GM18519 (cell line): Measurements from ENCODE around the gene LONP2.
"Not testable (repeated sequence)": the region's sequence is repeated elsewhere in the genome, so short reads cannot be mapped to it uniquely, and the experiment has no call there.

ENCODE experiments used
- ATAC-seq: cut with Tn5 transposase; IDR thresholded peaks from one replicate; pipeline ENCODE4 v1.9.1; 2021; ENCODE audit warnings: mild to moderate bottlenecking, moderate library complexity; ENCODE audit not compliant: unreplicated experiment, low FRiP score

LONP2 gene

GRCh38 chr16:48287239-48287638 lies 43.1 kb downstream of the LONP2 start:
- no peak for ATAC-seq

DNA sequence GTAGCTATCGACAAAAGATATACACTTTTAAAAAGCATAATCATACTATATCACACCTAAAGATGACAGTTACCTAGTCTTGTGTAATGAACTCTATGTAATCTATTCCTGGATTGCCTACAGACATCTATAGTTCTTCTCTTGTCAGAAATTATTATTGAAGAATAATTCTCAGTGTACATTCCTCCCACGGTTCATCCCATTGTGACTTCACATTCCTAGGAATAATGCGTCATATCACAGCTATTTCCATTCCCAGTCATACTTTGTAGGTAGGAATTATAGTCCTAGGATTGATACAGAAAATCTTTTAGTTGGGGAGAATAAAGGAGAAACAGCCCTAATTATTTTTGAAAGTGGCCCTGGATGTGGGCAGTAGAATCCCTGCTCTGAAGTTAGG lies 47.2 kb downstream of the LONP2 start:
- no peak for ATAC-seq

DNA sequence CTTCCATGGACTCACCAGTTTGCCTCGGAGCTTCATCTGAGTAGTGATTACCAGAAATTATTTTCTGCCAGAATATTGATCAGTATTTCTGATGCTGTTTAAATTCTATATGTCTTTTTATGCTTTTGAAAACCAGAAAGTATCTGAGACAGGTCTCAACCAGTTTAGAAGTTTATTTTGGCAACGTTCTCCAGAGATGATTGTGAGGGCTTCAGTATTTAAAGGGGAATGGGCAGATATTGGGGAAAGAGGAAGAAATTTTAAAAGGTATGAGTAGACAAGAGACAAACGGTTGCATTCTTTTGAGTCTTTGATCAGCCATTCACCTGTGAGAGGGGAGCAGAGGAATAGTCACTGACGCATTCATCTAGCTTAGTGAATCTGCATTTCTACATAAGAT lies 47.7 kb downstream of the LONP2 start:
- no peak for ATAC-seq

DNA sequence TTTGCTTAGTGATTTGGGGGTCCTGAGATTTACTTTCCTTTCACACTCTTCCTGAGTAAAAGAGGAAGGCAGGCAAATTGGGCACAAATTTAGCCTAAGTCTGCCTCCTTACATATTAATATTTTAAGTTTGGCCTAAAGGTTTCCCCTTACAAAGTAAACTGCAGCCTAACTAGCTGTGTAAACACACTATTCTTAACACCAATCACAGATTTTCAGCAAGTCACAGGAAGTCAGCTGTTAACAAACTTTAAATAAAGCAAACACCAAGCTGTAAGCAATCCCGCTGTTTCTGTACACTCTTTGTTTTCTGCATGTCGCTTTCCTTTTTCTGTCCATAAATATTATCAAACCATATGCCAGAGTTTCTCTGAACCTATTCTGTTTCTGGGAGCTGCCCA lies 48.4 kb downstream of the LONP2 start:
- ATAC-seq = no peak

DNA sequence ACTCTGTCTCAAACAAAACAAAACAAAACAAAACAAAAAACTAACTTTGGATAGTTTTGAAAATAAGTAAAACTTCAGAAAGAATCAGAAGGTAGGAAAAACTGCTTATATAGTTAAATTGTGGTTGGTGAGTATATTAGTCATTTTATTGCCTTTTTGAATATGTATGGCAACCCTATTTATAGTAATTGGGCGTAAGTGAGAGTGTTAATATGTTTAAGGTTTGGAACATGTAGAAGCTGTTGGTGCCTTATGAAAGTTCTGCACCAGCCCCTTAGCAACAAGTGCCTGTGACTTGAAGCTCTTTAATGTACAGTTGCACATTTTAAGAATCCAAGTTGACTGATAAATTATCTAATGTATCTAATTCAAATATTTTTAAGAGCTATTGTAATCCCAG lies 50.6 kb downstream of the LONP2 start:
- ATAC-seq = no peak

DNA sequence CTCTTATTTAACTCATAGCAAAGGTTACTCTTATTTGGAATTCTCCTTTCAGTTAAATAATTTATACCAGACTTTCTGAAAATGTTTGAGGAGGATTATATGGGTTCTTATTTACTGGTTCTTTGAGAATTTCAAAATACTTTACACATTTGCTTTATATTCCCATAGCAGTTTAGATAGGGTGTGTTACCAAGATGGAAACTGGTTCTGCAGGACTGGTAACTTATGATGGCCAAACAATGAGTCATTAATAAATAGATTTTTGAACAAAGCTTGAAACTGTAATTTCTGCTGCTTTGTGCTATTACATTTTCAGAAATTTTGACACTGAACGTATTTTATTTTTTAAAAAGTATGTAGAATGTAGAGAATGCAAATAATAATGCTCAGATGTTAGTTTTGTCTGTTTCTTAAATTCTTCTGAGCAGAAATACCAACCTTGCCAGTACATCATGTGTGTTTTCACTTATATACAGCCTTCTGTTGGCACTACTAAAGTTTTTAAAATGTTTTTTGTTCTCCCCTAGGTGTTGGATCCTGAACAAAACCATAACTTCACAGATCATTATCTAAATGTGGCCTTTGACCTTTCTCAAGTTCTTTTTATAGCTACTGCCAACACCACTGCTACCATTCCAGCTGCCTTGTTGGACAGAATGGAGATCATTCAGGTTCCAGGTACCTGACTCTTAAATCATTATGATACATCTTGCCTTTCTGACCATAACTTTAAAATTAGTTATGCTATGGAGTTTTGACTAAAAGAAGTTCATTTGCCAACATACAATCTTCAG lies 51.6 kb downstream of the LONP2 start:
- no peak for ATAC-seq

DNA sequence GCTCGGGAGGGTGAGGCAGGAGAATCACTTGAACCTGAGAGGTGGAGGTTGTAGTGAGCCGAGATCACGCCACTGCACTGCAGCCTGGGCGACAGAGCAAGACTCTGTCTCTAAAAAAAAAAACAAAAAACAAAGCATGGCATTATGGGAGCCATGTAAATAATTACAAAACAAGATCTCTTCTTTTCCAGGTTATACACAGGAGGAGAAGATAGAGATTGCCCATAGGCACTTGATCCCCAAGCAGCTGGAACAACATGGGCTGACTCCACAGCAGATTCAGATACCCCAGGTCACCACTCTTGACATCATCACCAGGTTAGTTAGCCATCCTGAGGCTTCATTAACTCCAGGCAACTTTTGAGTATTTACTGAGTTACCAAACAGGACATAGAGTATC lies 55.4 kb downstream of the LONP2 start:
- ATAC-seq = no peak

DNA sequence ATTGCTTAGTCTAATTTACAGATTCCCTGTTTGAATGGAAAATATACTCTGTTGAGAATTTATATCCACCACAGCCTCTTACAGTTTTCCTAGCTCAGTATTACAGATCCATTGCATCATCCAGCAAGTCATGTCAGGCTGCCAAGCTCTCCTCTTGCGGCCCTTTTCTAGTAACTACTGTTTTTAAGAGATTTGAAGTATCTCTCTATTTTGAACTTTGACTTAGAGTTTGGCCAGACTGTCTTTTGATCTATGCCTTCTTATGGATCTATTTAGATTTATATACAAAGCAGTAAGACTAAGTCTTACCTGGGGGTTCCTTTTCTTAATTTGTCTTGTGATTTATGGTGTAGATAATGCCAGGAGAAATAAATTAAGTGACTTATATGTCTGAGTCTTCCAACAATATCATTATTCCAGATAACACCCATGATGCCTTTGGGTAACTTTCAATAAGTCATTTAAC lies 56.3 kb downstream of the LONP2 start:
- no peak for ATAC-seq

GRCh38 chr16:48308535-48308934 lies 64.4 kb downstream of the LONP2 start:
- no peak for ATAC-seq

GRCh38 chr16:48310908-48311641 lies 67.0 kb downstream of the LONP2 start:
- no peak for ATAC-seq

GRCh38 chr16:48313905-48314304 lies 69.8 kb downstream of the LONP2 start:
- ATAC-seq = not testable (repeated sequence)

DNA sequence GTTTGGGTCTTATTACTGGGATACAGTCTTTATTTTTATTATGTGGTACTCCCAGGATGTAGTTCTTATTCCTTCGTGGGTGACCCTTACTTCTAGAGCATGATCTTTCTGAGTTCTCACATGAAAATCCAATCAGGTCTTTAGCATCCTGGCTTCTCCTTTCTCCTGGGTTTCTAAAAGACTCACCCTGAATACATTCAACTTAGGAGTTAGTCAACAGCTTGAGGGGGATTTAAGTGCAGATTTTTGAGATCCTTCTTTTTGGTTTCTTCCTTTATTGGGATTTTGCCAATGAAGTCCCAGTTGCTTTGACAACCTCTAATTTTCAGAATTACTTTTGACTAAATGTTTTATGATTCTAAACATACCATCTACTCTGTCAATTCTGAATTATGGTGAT lies 72.9 kb downstream of the LONP2 start:
- no peak for ATAC-seq

- no peak for ATAC-seq
These were observed 73.7 kb downstream of the LONP2 start for GRCh38 chr16:48317614-48318315.

GRCh38 chr16:48318630-48319029 lies 74.5 kb downstream of the LONP2 start:
- no peak for ATAC-seq

DNA sequence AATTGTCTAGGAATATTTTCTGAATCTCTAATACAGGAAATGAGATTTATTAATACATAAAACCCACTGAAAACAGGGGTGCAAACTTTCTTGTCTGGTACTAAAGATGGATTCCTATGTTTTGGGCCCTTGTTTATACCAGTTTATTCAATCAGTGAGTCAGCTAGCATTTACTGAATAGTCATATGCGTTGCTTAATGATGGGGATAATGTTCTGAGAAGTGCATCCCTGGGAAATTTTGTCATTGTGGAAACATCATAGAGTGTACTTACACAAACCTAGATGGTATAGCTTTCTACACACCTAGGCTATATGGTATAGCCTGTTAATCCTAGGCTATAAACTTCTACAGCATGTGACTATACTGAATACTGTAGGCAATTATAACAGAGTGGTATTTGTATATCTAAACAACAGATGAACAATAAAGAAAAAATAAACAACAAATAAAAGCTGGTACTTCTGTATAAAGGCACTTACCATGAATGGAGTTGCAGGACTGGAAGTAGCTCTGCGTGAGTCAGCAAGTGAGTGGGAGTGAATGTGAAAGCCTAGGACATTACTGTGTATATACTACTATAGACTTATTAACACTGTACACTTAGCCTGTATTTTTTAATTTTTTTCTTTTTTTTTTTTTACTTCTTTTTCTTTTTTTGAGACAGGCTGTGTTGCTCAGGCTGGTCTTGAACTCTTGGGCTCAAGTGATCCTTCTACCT lies 77.4 kb downstream of the LONP2 start:
- no peak for ATAC-seq

DNA sequence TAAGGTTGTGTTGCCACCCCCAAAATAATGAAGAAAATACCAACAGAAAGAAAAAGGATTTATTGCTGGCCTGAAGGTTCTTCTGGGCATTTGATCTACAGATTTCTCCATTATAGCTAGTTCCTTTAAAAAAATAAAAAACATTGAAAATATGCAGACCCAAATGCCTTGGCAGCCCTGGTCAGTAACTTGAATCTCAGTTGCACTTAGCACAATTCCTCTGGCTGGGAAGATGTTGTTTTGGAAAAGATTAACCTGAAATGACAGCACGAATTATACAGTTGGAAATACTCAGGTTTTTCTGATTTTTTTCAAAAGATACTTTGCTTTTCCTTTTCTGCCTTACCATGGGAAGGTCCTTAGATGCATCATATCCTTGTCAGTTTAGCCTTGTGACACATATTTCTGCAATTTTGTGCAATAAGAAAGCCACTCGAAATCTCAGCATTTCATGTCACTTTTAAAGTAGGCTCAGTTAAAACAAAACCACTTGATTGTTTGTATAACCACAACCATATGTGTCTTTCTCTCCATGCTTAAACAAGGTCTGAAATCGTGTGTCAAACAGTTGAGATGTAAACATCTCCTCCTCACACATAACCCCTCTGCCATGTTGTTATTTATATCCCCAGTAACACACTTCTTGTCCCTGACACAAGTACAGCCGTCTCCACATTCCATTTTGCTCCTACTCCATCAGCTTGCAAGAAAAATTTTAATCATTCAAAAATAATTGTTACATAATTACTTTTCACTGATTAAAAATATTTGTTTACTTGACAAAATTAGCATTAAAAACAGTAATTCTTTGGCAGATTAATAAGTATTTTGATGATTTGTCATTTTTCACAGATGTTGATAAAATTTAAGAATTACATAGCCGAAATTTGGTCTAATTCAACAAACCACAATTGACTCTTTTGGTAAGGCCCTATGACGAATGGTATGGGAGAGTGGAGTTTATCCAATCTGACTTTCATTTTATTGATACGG lies 80.0 kb downstream of the LONP2 start:
- no peak for ATAC-seq

DNA sequence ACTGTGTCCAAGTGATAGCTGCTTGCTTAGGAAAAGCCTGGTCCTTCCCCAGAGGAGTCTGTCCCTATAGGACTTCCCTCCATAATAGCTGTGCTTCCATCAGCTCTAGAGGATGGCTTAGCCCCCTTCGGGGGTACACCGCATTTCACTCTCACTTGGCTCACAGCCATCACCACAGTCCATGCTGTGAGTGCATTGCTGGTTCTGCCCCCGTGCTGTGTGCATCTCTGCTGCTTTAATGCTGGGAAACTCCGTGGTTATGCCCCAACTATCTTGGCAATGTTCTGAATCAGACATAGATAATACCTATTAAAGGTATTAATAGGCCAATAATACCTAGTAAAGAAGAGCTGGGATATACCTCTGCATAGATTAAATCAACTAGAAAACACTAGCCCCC lies 82.8 kb downstream of the LONP2 start:
- ATAC-seq = no peak

DNA sequence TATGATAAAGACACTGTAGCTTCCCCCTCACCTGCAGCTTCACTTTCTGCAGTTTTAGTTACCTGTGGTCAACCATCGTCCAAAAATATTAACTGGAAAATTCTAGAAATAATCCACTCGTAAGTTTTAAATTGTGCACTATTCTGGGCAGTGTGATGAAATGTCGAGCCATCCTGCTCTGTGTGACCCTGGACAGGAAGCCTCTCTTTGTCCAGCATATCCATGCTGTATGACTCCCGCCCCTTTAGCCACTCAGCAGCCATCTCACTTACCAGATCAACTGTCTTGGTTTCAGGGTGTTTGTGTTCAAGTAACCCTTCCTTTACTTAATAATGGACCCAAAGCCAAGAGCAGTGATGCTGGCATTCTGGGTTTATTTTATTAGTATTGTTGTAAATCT lies 85.0 kb downstream of the LONP2 start:
- ATAC-seq = no peak

DNA sequence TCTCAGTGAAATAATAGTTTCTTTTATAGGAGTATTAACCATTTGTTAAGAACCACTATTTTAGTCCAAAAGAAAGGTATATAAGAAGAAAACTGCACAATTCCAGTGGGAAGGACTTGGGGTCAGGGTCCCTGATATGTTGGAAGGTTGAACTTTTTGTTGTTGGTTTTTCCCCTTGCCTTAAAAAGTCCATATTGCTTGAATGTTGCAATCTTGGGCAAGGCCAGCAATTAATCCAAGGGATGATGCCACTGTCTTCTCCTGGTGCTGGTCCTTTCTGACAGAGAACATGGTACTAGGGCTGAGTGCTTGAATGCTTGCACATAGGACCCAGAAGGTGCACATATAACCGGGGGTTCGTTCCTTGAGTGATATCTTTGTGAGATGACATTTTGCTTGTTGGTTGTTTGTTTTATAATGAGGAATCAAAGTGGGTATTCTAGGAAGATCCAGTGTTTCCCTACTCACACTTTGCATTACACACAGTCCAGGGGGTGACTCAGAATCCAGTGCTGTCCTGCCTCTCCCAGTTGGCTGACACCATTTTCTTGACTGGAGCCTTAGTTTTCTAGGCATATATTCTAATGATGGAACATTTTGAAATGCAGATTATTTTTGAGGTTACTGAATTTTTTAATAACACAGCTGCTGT lies 86.2 kb downstream of the LONP2 start:
- ATAC-seq = no peak
